HG02852 (cell line): ENCODE results near the gene ZNF276.

ENCODE experiments used
- ATAC-seq: cut with Tn5 transposase; IDR thresholded peaks from one replicate; pipeline ENCODE4 v1.9.1; 2021; ENCODE audit warnings: mild to moderate bottlenecking, moderate library complexity; ENCODE audit not compliant: unreplicated experiment

The ZNF276 gene

GRCh38 chr16:89710709-89711564 lies 10.4 kb upstream of the ZNF276 start:
- ATAC-seq = no peak

GRCh38 chr16:89711601-89712273 lies 9.6 kb upstream of the ZNF276 start:
- ATAC-seq = peak; percentile 52

- ATAC-seq = peak; percentile 21
Observed at GRCh38 chr16:89712274-89712781, 9.0 kb upstream of the ZNF276 start.

GRCh38 chr16:89716493-89716892 lies 4.8 kb upstream of the ZNF276 start:
- no peak for ATAC-seq

- ATAC-seq = no peak
Observed at GRCh38 chr16:89716916-89717687, 4.2 kb upstream of the ZNF276 start.

- ATAC-seq = no peak
Observed at GRCh38 chr16:89717688-89718505, 3.4 kb upstream of the ZNF276 start.

GRCh38 chr16:89720551-89720812 lies 855 bp upstream of the ZNF276 start:
- no peak for ATAC-seq

GRCh38 chr16:89721546-89722391 lies 432 bp downstream of the ZNF276 start:
- peak; percentile 25 for ATAC-seq

GRCh38 chr16:89722392-89723278 lies 1.3 kb downstream of the ZNF276 start:
- no peak for ATAC-seq

- ATAC-seq = no peak
Observed at GRCh38 chr16:89723279-89724250, 2.2 kb downstream of the ZNF276 start.

GRCh38 chr16:89727406-89728120 lies 6.2 kb downstream of the ZNF276 start:
- no peak for ATAC-seq

GRCh38 chr16:89729293-89729692 lies 8.0 kb downstream of the ZNF276 start:
- no peak for ATAC-seq

GRCh38 chr16:89729863-89730593 lies 8.7 kb downstream of the ZNF276 start:
- no peak for ATAC-seq

- no peak for ATAC-seq
Observed at GRCh38 chr16:89730610-89731234, 9.4 kb downstream of the ZNF276 start.

- no peak for ATAC-seq
Observed at GRCh38 chr16:89732142-89732917, 11.0 kb downstream of the ZNF276 start.
